HG03025 (cell line): ENCODE measurements around the gene CENPM.

Experiments used
- ATAC-seq: cut with Tn5 transposase; IDR thresholded peaks from one replicate; pipeline ENCODE4 v1.9.1; 2021; ENCODE audit warnings: mild to moderate bottlenecking, moderate library complexity; ENCODE audit not compliant: unreplicated experiment, low FRiP score

Gene CENPM

DNA sequence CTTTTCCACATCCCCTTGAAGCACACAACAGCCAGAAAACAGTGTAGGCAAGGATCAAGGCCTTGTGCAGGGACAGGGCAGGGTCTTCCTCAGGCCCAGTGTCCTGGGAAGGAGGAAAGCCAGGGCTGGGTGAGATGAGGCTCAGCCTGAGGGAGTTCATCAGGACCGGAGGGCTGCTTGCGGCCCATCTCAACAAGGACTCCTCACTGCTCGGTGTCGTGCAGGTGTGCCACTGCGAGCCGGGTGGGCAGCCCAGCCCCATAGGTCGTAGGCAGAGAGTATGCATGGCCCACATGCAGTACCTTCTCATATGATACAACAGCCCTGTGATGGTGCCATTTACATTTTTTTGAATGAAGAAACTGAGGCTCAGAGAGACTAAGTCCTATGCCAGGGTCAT is 44.9 kb downstream of the CENPM start:
- ATAC-seq, result no peak

DNA sequence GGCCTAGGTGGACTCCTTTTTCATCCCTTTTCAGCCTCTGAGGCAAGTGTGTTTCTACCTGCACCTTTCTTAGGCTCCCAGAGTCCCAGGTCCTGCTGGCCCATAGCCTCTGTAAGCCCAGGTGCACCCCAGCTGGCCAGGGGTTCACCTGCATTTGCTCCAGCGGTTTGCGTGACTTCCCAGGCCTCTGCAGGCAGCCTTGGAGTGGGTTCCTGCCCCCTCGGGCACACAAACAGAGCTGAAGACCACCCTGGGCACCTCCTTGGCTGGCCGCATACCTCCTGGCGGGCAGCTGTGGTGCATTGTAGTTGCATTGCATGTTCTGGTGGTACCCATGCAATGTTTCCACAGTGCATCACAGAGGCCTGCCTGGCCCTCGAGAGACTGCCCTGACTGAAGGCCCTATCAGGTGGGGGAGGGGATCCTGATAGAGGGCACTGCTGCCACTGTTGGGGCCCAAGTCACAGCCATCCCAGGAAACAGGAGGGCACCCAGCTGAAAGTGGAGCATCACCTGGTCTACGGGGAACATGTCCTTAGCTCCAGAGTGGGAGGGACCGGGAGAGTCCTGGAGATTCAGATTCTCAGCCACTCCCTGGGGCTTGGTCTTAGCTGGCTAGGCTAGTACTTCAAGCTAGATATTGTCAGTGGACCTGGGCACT is 46.2 kb downstream of the CENPM start:
- no peak for ATAC-seq

DNA sequence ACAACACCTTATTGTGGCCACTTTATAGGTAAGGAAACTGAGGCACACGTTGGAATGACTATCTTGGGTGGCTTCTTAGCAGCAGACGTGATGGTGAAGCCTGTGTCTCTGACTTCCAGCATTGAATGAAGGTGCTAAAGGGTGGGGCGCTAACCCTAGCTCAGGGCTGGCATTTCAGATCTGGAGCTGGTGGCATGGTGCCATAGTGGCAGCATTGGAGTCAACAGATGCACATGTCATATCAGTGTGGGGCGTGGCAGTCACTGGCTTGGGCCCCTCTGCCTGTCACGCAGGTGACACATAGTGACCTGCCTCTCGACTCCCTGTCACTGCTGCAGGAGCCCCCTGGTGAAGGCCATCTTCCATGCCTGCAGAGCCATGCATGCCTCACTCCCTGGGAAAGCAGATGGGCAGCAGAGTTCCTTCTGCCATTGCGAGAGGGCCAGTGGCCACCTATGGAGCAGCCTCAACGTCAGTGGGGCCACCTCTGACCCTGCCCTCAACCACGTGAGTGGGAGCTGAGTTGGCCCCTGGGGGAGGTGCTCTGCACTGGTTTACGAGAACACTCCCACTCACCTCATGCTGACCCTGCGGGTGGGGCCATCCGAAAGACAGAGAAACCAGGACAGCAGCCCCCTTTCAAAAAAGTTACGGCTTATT is 46.8 kb downstream of the CENPM start:
- ATAC-seq, result no peak

DNA sequence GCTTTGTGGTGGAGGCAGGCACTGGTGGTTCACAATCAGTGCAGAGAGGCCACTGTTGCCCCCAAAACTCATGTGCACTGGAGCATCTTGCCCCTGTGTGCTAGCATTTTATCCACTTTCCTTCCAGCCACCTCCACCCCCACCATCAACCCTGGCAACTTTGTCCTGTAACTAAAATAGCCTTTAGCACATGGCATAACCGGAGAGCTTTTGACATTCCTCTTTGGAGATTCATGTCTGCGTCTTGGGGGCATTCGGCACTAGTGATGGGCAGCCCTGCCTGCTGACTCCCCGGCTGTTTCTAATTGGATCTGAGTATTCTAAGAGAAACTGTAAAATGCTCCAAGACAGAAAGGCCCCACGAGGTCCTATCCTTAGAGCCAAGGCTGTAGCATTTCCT is 47.8 kb downstream of the CENPM start:
- ATAC-seq, result no peak

DNA sequence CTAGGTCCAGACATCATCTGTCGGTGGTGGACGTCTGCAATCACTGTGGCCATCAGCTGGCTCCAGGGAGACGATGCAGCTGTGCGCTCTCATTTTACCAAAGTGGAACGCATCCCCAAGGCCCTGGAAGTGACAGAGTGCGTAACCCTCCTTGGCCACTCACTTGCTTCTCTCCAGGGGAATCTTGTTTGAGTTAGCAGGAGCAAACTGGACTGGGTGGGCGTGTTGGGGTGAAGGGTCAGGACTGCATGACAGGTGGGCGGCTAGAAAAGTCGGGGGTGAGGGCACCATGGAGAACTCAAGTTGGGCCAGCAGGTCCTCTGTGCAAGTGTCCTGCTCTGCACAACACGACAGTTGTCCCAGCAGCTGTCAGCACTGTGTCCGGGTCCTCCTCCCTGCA is 48.3 kb downstream of the CENPM start:
- ATAC-seq, result no peak

DNA sequence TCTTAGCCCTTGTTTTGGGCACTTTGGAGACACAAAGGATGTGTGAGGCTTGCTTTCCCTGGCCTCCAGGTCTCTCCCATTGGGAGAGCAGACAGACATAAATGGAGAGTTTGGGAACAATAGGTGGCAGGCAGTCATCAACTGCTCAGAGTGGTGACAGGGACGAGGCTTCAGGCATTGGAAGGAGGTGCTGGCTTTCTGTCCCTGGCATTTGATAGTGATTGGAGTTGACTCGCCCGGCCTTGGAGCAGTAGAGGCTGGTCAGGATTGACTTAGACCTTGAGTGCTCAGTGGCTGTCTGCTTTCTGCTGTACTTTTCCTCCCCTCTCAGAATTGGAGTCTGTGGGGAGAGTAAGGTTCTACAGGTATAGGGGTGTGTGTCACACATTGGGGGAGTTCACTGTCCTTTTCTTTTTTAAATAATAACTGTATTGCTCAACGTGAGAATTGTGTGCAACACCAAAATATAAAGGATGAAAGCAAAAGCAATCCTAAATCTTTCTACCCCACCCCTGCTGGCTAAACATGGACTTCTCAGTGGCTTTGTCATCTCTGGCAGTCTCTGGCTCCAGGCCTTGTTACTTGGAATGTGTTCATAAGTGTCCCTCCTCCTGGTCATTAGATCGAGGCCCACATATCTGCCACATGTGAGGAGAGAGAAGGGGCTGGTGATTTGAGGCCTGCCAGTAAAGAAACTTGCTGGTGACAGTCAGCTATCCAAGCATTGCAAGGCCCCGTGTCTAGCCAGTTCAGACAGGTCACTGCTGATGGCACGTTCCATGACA is 53.2 kb downstream of the CENPM start:
- ATAC-seq, result no peak

DNA sequence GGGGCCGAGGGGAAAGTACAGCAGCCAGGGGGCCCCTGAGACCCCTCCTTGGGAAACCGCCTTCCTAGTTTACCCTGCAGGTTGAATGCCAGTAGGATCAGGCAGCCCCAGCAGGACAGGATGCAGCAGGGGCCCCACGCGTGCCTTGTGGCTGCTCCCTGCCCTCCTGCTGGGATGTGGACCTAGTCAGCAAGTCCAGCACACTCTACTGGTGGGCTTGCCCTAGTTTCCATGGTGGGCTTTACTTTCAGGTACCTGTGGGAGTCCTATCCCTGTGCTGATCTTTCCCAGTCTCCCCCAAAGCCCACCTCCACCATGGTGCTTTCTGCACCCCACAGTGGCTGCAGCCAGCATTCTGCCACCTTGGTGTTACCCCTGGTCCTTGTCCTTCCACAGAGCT is 54.2 kb downstream of the CENPM start:
- ATAC-seq, result no peak

DNA sequence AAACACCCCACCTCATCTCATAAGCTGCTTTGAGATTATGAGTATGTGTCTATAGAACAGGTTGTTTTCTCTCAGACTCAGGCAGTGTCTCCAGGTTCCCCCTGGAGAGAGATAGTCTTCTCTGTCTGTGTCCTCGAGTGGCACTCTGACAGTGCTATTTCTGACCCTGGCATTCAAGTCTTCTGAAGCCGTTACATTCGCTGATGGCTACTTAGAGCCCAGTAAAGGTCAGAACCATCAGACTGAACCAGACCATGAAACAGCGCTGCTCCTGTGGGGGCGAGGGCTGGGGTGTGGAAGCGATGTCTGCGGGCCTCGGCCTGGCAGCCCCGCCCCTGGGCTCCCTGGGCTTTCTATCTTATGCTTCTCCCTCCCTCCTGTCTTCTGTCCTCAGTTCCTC is 55.5 kb downstream of the CENPM start:
- ATAC-seq, result no peak
